SHP77 treated with DMSO at 0.1 percent for 48 hours (cell line): ENCODE data around the gene RHNO1.

Experiments
- DNase-seq: peaks from one replicate; lab custom pipeline; 2025; lab: John Stamatoyannopoulos, UW

Gene RHNO1

GRCh38 chr12:2902272-2902880, 25.4 kb downstream of the RHNO1 start:
- DNase-seq, result no peak

- no peak for DNase-seq
Observed at GRCh38 chr12:2904260-2904659, 27.2 kb downstream of the RHNO1 start.

GRCh38 chr12:2912216-2912575, 35.2 kb downstream of the RHNO1 start:
- no peak for DNase-seq

GRCh38 chr12:2919249-2919648, 42.2 kb downstream of the RHNO1 start:
- no peak for DNase-seq

GRCh38 chr12:2922329-2922728, 45.3 kb downstream of the RHNO1 start:
- DNase-seq, result no peak

- no peak for DNase-seq
Observed at GRCh38 chr12:2923057-2923456, 46.0 kb downstream of the RHNO1 start.

- DNase-seq, result no peak
Observed at GRCh38 chr12:2924019-2924418, 47.0 kb downstream of the RHNO1 start.

- no peak for DNase-seq
Observed at GRCh38 chr12:2925322-2925995, 48.4 kb downstream of the RHNO1 start.

GRCh38 chr12:2930865-2931264, 53.8 kb downstream of the RHNO1 start:
- no peak for DNase-seq

GRCh38 chr12:2933586-2933985, 56.6 kb downstream of the RHNO1 start:
- DNase-seq, result no peak

- no peak for DNase-seq
Observed at GRCh38 chr12:2934371-2934770, 57.3 kb downstream of the RHNO1 start.

- DNase-seq, result no peak
Observed at GRCh38 chr12:2936301-2936700, 59.3 kb downstream of the RHNO1 start.

GRCh38 chr12:2937500-2937899, 60.5 kb downstream of the RHNO1 start:
- DNase-seq, result no peak
